Fibroblast of skin of scalp (primary cell): Measurements from ENCODE around the gene PTH1R. TPM values are rescaled to one million over a fixed set of nuclear protein-coding genes. Genes with fewer than 3 reads are reported as not detected.

Experiments
- DNase-seq: peaks from one replicate; pipeline ENCODE4 v3.0.0-alpha.2; 2013
- polyA plus RNA-seq, 2 experiments: library from polyadenylated mRNA; unstranded; fragments of 120-200 nt; gene quantifications; one replicate each; pipeline ENCODE4 v1.2.1, GENCODE V29; 2013; ENCODE audit not compliant: insufficient read length in 2 of 2

Gene PTH1R
- polyA plus RNA-seq (2013, experiment 1 of 2; ENCODE audit: insufficient read length): 18.8 TPM
- polyA plus RNA-seq (2013, experiment 2 of 2; ENCODE audit: insufficient read length): 21.1 TPM

GRCh38 chr3:46877406-46878125, at the start of gene PTH1R:
Gene PTH1R, plus strand, starts transcription at chr3:46877721. Its CDS starts 5,839 bp downstream, at chr3:46883560.
- no peak for DNase-seq

GRCh38 chr3:46829699-46830208, 47.8 kb upstream of the PTH1R start:
- no peak for DNase-seq

GRCh38 chr3:46830801-46831200, 46.7 kb upstream of the PTH1R start:
- DNase-seq: no peak

- DNase-seq: no peak
Observed at GRCh38 chr3:46831316-46831715, 46.2 kb upstream of the PTH1R start.

GRCh38 chr3:46831841-46832240, 45.7 kb upstream of the PTH1R start:
- no peak for DNase-seq

GRCh38 chr3:46833346-46834300, 43.9 kb upstream of the PTH1R start:
- no peak for DNase-seq

GRCh38 chr3:46835054-46835453, 42.5 kb upstream of the PTH1R start:
- no peak for DNase-seq

- no peak for DNase-seq
Observed at GRCh38 chr3:46835491-46835890, 42.0 kb upstream of the PTH1R start.

- DNase-seq: no peak
Observed at GRCh38 chr3:46838301-46838700, 39.2 kb upstream of the PTH1R start.

- DNase-seq: no peak
Observed at GRCh38 chr3:46840491-46840890, 37.0 kb upstream of the PTH1R start.

GRCh38 chr3:46843508-46843907, 34.0 kb upstream of the PTH1R start:
- DNase-seq: no peak

GRCh38 chr3:46844397-46844796, 33.1 kb upstream of the PTH1R start:
- DNase-seq: no peak

- no peak for DNase-seq
Observed at GRCh38 chr3:46844881-46845312, 32.6 kb upstream of the PTH1R start.

GRCh38 chr3:46845397-46845859, 32.1 kb upstream of the PTH1R start:
- peak; percentile 94 for DNase-seq

- peak; percentile 90 for DNase-seq
Observed at GRCh38 chr3:46845860-46846623, 31.5 kb upstream of the PTH1R start.

GRCh38 chr3:46846624-46847542, 30.6 kb upstream of the PTH1R start:
- DNase-seq: no peak

GRCh38 chr3:46847744-46848143, 29.8 kb upstream of the PTH1R start:
- DNase-seq: no peak

- DNase-seq: peak; percentile 81
Observed at GRCh38 chr3:46848271-46849044, 29.1 kb upstream of the PTH1R start.

- no peak for DNase-seq
Observed at GRCh38 chr3:46849045-46849631, 28.4 kb upstream of the PTH1R start.
